CD14-positive monocyte (primary cell): ENCODE data around the gene CES2. TPM values are rescaled to one million over a fixed set of nuclear protein-coding genes. Genes with fewer than 3 reads are reported as not detected.

Experiments
- DNase-seq, 3 donors: peaks; one replicate each; pipeline ENCODE4 v3.0.0-alpha.2; 2011 to 2022
- H2AFZ ChIP-seq: 2 replicates; pipeline ENCODE4 v1.6.0; 2012; ENCODE audit warnings: mild to moderate bottlenecking, low read depth, low read length, inconsistent platforms; ENCODE audit not compliant: insufficient read depth, poor library complexity, severe bottlenecking
- H3K27ac ChIP-seq, 2 donors: 1 replicate in 1 of 2; 2 replicates in 1 of 2; pipeline ENCODE4 v1.5.1; 2012 to 2013; ENCODE audit warnings: low read length in 2 of 2, control low read depth in 1 of 2, inconsistent platforms in 1 of 2, low read depth in 1 of 2, mild to moderate bottlenecking in 1 of 2
- H3K27me3 ChIP-seq, 2 donors: one replicate each; pipeline versions ENCODE4 v1.6.0 to v1.6.1; 2011 to 2013; ENCODE audit warnings: low read length in 2 of 2; ENCODE audit not compliant: control insufficient read depth in 2 of 2, insufficient read depth in 2 of 2
- H3K36me3 ChIP-seq, 2 donors: replicated peaks in 1 of 2; 1 replicate in 1 of 2; 2 replicates in 1 of 2; pipeline versions ENCODE4 v1.5.1 to v1.6.1; 2012 to 2013; ENCODE audit warnings: low read length in 2 of 2, control low read depth in 1 of 2, inconsistent platforms in 1 of 2, mild to moderate bottlenecking in 1 of 2; ENCODE audit not compliant: insufficient read depth in 2 of 2, control insufficient read depth in 1 of 2
- H3K4me1 ChIP-seq, 2 donors: 1 replicate in 1 of 2; 2 replicates in 1 of 2; pipeline versions ENCODE4 v1.5.1 to v1.6.1; 2012 to 2013; ENCODE audit warnings: low read length in 2 of 2, control low read depth in 1 of 2, inconsistent platforms in 1 of 2, mild to moderate bottlenecking in 1 of 2, moderate library complexity in 1 of 2; ENCODE audit not compliant: insufficient read depth in 2 of 2, control insufficient read depth in 1 of 2
- H3K4me2 ChIP-seq: replicated peaks from 2 replicates; pipeline ENCODE3; 2012; ENCODE audit warnings: low read length, moderate library complexity, mild to moderate bottlenecking; ENCODE audit not compliant: poor library complexity, severe bottlenecking; ENCODE audit errors: extremely low read depth
- H3K4me3 ChIP-seq, 3 experiments: fragments of 200-600 bp in 1 of 3; sonication (generic) in 1 of 3; replicated peaks in 1 of 3; 1 replicate in 2 of 3; 2 replicates in 1 of 3; pipeline ENCODE4 v1.5.1; 2011 to 2013; ENCODE audit warnings: low read length in 3 of 3, mild to moderate bottlenecking in 3 of 3, control low read depth in 2 of 3, low read depth in 2 of 3, inconsistent platforms in 1 of 3, moderate library complexity in 1 of 3
- H3K79me2 ChIP-seq: 2 replicates; pipeline ENCODE4 v1.6.0; 2012; ENCODE audit warnings: mild to moderate bottlenecking, control low read depth, inconsistent platforms, low read length, moderate library complexity; ENCODE audit not compliant: insufficient read depth
- H3K9ac ChIP-seq: 2 replicates; pipeline ENCODE4 v1.6.0; 2017; ENCODE audit warnings: low read length, mild to moderate bottlenecking; ENCODE audit not compliant: insufficient read depth, poor library complexity, severe bottlenecking
- H3K9me3 ChIP-seq, 2 donors: replicated peaks in 1 of 2; 1 replicate in 1 of 2; 2 replicates in 1 of 2; pipeline versions ENCODE4 v1.5.1 to v1.6.1; 2012 to 2013; ENCODE audit warnings: low read length in 2 of 2, control low read depth in 1 of 2; ENCODE audit not compliant: control insufficient read depth in 1 of 2, insufficient read depth in 1 of 2
- H4K20me1 ChIP-seq: 2 replicates; pipeline ENCODE4 v1.6.0; 2012; ENCODE audit warnings: mild to moderate bottlenecking, low read length, control low read depth, moderate library complexity; ENCODE audit not compliant: insufficient read depth
- H3K27ac Mint-ChIP-seq, 7 donors: one replicate each; pipeline ENCODE4 v1.8.0; 2020; ENCODE audit warnings: mild to moderate bottlenecking in 7 of 7, mixed read lengths in 7 of 7, moderate library complexity in 6 of 7, inconsistent platforms in 2 of 7
- H3K27me3 Mint-ChIP-seq, 3 donors: one replicate each; pipeline ENCODE4 v1.8.0; 2021 to 2022; ENCODE audit warnings: low read depth in 3 of 3, mild to moderate bottlenecking in 3 of 3, mixed read lengths in 3 of 3, moderate library complexity in 3 of 3, inconsistent platforms in 1 of 3
- H3K36me3 Mint-ChIP-seq, 2 donors: one replicate each; pipeline ENCODE4 v1.8.0; 2020; ENCODE audit warnings: mixed read lengths in 2 of 2, inconsistent platforms in 1 of 2, mild to moderate bottlenecking in 1 of 2
- H3K4me1 Mint-ChIP-seq: one replicate; pipeline ENCODE4 v1.8.0; 2020; ENCODE audit warnings: mild to moderate bottlenecking, mixed read lengths
- H3K4me3 Mint-ChIP-seq, 2 donors: one replicate each; pipeline ENCODE4 v1.8.0; 2020; ENCODE audit warnings: mild to moderate bottlenecking in 2 of 2, mixed read lengths in 2 of 2, moderate library complexity in 1 of 2
- H3K9me3 Mint-ChIP-seq, 7 donors: one replicate each; pipeline ENCODE4 v1.8.0; 2020 to 2022; ENCODE audit warnings: mixed read lengths in 7 of 7, mild to moderate bottlenecking in 6 of 7, moderate library complexity in 6 of 7, inconsistent platforms in 2 of 7
- CTCF ChIP-seq: fragments of 200-600 bp; IDR thresholded peaks from one replicate; pipeline ENCODE4 v1.8.0; 2022; ENCODE audit warnings: antibody characterized with exemption, mild to moderate bottlenecking
- WGBS: methylation state at CpG from one replicate; pipeline ENCODE4 v1.1.5; 2013; ENCODE audit warnings: missing lambda C conversion rate; ENCODE audit not compliant: insufficient coverage; 5-methylcytosine and 5-hydroxymethylcytosine counted together
- intact Hi-C, 2 donors: fragments of 100-400 bp; cut with micrococcal nuclease; formaldehyde crosslinking; loops; one replicate each; pipeline versions ENCODE4 v1.15.0 to v1.15.1; 2023
- polyA plus RNA-seq, 3 donors: library from polyadenylated mRNA; depleted of rRNA in 1 of 3; unstranded in 2 of 3; stranded (reverse) in 1 of 3; fragments of 300-500 nt in 2 of 3; fragments of >200 nt in 1 of 3; fragmentation: Illumina TruSeq in 2 of 3; gene quantifications; 1 replicate in 2 of 3; 2 replicates in 1 of 3; pipeline ENCODE4 v1.2.3, GENCODE V29; 2012 to 2021

The CES2 gene
- polyA plus RNA-seq, 3 donors: 14.0 to 29.0 (median 23.2) TPM

- H3K79me2 ChIP-seq: peaks cover 13% of the 10 kb centered on the region
- H3K9me3 Mint-ChIP-seq: peaks cover 0 to 11% (median 8%) of the 10 kb centered on the region in 7 donors
- peaks cover 27 to 42% (median 35%) of the 10 kb centered on the region in 3 donors for H3K27me3 Mint-ChIP-seq
- peaks cover 17 to 33% of the 10 kb centered on the region in 2 donors for H3K27me3 ChIP-seq
- no peak overlapping the region for H3K27ac ChIP-seq
- peaks cover 26 to 37% of the 10 kb centered on the region in 2 donors for H3K4me1 ChIP-seq
- peaks cover 44% of the 10 kb centered on the region for H3K4me1 Mint-ChIP-seq
- DNase-seq: no peak
- peak overlapping the region in 1 of 7 donors; percentile 19 for H3K27ac Mint-ChIP-seq
- H4K20me1 ChIP-seq: peaks cover 5% of the 10 kb centered on the region
- H3K9me3 ChIP-seq: peaks cover 0 to 6% of the 10 kb centered on the region in 2 donors
- no peak overlapping the region for H3K4me2 ChIP-seq
- no peak for TF ChIP-seq CTCF
- H3K4me3 Mint-ChIP-seq: no peak overlapping the region
- no peak overlapping the region for H3K4me3 ChIP-seq
- intact Hi-C loops: no loop called here
- no peak overlapping the region for H2AFZ ChIP-seq
- H3K9ac ChIP-seq: no peak overlapping the region
- 97% methylated on average over 4 of the region's 10 CpGs for WGBS
- H3K36me3 Mint-ChIP-seq: peaks cover 26 to 41% of the 10 kb centered on the region in 2 donors
- peaks cover 5 to 17% of the 10 kb centered on the region in 2 donors for H3K36me3 ChIP-seq
Observed at GRCh38 chr16:66928702-66929388, 6.5 kb upstream of the CES2 start.

- WGBS: 40% methylated on average over 3 of the region's 4 CpGs
- peak overlapping the region in 3 of 7 donors; percentile 11 to 50 (median 35) for H3K27ac Mint-ChIP-seq
- H3K4me2 ChIP-seq: no peak overlapping the region
- H3K4me1 ChIP-seq: peaks cover 24 to 33% of the 10 kb centered on the region in 2 donors
- no peak for TF ChIP-seq CTCF
- peaks cover 9 to 22% of the 10 kb centered on the region in 2 donors for H3K27me3 ChIP-seq
- no peak overlapping the region for H3K27ac ChIP-seq
- H3K4me1 Mint-ChIP-seq: peaks cover 46% of the 10 kb centered on the region
- peaks cover 8% of the 10 kb centered on the region for H4K20me1 ChIP-seq
- H3K9ac ChIP-seq: no peak overlapping the region
- no peak overlapping the region for H3K4me3 ChIP-seq
- no peak overlapping the region for H2AFZ ChIP-seq
- H3K79me2 ChIP-seq: peaks cover 26% of the 10 kb centered on the region
- peaks cover 25 to 41% of the 10 kb centered on the region in 2 donors for H3K36me3 Mint-ChIP-seq
- peaks cover 5 to 17% of the 10 kb centered on the region in 2 donors for H3K36me3 ChIP-seq
- H3K27me3 Mint-ChIP-seq: peaks cover 15 to 28% (median 23%) of the 10 kb centered on the region in 3 donors
- H3K4me3 Mint-ChIP-seq: peak overlapping the region in 1 of 2 donors; percentile 27
- peak in 2 of 3 donors; percentile 21 to 64 for DNase-seq
- H3K9me3 Mint-ChIP-seq: peaks cover 0 to 8% (median 4%) of the 10 kb centered on the region in 7 donors
- intact Hi-C loops: loop anchor here in 1 of 2 donors (5.0 kb wide), 1 partner anchor 33 kb away; no protein-coding TSS in a partner anchor
- peaks cover 0 to 6% of the 10 kb centered on the region in 2 donors for H3K9me3 ChIP-seq
Observed at GRCh38 chr16:66930189-66930588, 5.1 kb upstream of the CES2 start.
